SH-SY5Y (cell line): ENCODE results near the gene APOL6.

Experiments used
- GATA2 ChIP-seq: IDR thresholded peaks from 2 replicates; pipeline ENCODE4 v1.6.1; 2011; ENCODE audit warnings: mild to moderate bottlenecking, low read depth, low read length
- GATA3 ChIP-seq: IDR thresholded peaks from 2 replicates; pipeline ENCODE4 v1.6.1; 2011; ENCODE audit warnings: low read depth, mild to moderate bottlenecking, low read length, moderate library complexity

GRCh38 chr22:35609761-35610160 is 38.5 kb upstream of the APOL6 start:
- TF ChIP-seq GATA3 (no peak), GATA2 (no peak)
